Panc1 (cell line): ENCODE data around the gene MLH3. TPM values are rescaled to one million over a fixed set of nuclear protein-coding genes. Genes with fewer than 3 reads are reported as not detected.

Experiments
- ATAC-seq: fragments of 200-7000 bp; cut with Tn5 transposase; 2 replicates; pipeline ENCODE4 v1.9.1; 2020; ENCODE audit warnings: mild to moderate bottlenecking, moderate library complexity
- BruUV-seq: library from RNA; stranded (reverse); fragments of 400-500 nt; replicated peaks from 2 replicates; lab custom pipeline; 2021; lab: Mats Ljungman, UMichigan
- CTCF ChIA-PET: fragments of 300-600 bp; sonication (Branson Sonifier 250); formaldehyde crosslinking; loops from one replicate; lab custom pipeline; 2022; ENCODE audit warnings: antibody characterized with exemption; lab: Charles Lee
- POLR2A ChIA-PET: fragments of 300-600 bp; sonication (Branson Sonifier 250); formaldehyde crosslinking; loops from one replicate; lab custom pipeline; 2022; ENCODE audit warnings: antibody characterized with exemption; lab: Charles Lee
- DNase-seq: peaks from one replicate; pipeline ENCODE4 v3.0.0-alpha.2; 2010; ENCODE audit warnings: low read depth, low spot score
- H3K27ac ChIP-seq: 2 replicates; pipeline ENCODE4 v1.5.1; 2011; ENCODE audit warnings: mild to moderate bottlenecking, low read length, inconsistent platforms
- H3K27me3 ChIP-seq: fragments of 200-500 bp; sonication (Bioruptor generic); 2 replicates; pipeline ENCODE4 v1.6.0; 2014; ENCODE audit warnings: low read length, inconsistent platforms; ENCODE audit not compliant: control insufficient read depth, insufficient read depth
- H3K36me3 ChIP-seq: fragments of 200-500 bp; sonication (Bioruptor generic); 2 replicates; pipeline ENCODE4 v1.5.1; 2014; ENCODE audit warnings: inconsistent platforms, mild to moderate bottlenecking, low read length, moderate library complexity; ENCODE audit not compliant: control insufficient read depth, insufficient read depth
- H3K4me1 ChIP-seq: 2 replicates; pipeline ENCODE4 v1.5.1; 2011; ENCODE audit warnings: inconsistent platforms, mild to moderate bottlenecking, low read length, moderate library complexity; ENCODE audit not compliant: control insufficient read depth, insufficient read depth
- H3K4me3 ChIP-seq, 2 experiments: 2 replicates each; pipeline ENCODE4 v1.5.1; 2011 to 2012; ENCODE audit warnings: low read depth in 2 of 2, low read length in 2 of 2, mild to moderate bottlenecking in 2 of 2, inconsistent platforms in 1 of 2, moderate library complexity in 1 of 2
- H3K9me3 ChIP-seq: fragments of 200-500 bp; sonication (Bioruptor generic); 2 replicates; pipeline ENCODE4 v1.5.1; 2014; ENCODE audit warnings: low read depth, mild to moderate bottlenecking, inconsistent platforms, low read length, moderate library complexity; ENCODE audit not compliant: control insufficient read depth, insufficient read depth
- POLR2AphosphoS5 ChIP-seq: IDR thresholded peaks from 2 replicates; pipeline ENCODE4 v1.6.1; 2012; ENCODE audit warnings: mild to moderate bottlenecking, low read depth, low read length, moderate library complexity
- SIN3A ChIP-seq: IDR thresholded peaks from 2 replicates; pipeline ENCODE4 v1.6.1; 2012; ENCODE audit warnings: low read depth, mild to moderate bottlenecking, low read length, moderate library complexity, borderline replicate concordance; ENCODE audit not compliant: insufficient read depth
- TCF7L2 ChIP-seq: IDR thresholded peaks from 2 replicates; pipeline ENCODE4 v1.6.1; 2011; ENCODE audit warnings: mild to moderate bottlenecking, low read depth, low read length, inconsistent platforms
- in situ Hi-C: cut with HindIII; loops from 2 replicates; pipeline ENCODE4 v1.10.0; 2016; ENCODE audit warnings: low sequenced_read_pairs, low pct_unique_long_range_greater_than_20kb
- intact Hi-C: fragments of 100-400 bp; cut with micrococcal nuclease; formaldehyde crosslinking; loops from one replicate; pipeline ENCODE4 v1.10.0; 2022; ENCODE audit not compliant: unreplicated experiment
- total RNA-seq: library from RNA; stranded (reverse); gene quantifications from one replicate; pipeline ENCODE4 v1.2.1, GENCODE V29; 2021; ENCODE audit not compliant: unreplicated experiment
- TF ChIP-seq, protein P1 (sequence below), 2 experiments: IDR thresholded peaks; 2 replicates each; pipeline ENCODE4 v1.6.1; 2011 to 2012; ENCODE audit warnings: low read depth in 2 of 2, control low read depth in 1 of 2, low read length in 1 of 2, mild to moderate bottlenecking in 1 of 2, moderate library complexity in 1 of 2; ENCODE audit not compliant: insufficient read depth in 1 of 2
- TF ChIP-seq, protein P2 (sequence below): fragments of 450-650 bp; IDR thresholded peaks from 2 replicates; pipeline ENCODE4 v1.5.1; 2017; ENCODE audit warnings: mild to moderate bottlenecking

Gene MLH3
- total RNA-seq, 1 experiment from 2014 or later = 17.0 TPM

DNA sequence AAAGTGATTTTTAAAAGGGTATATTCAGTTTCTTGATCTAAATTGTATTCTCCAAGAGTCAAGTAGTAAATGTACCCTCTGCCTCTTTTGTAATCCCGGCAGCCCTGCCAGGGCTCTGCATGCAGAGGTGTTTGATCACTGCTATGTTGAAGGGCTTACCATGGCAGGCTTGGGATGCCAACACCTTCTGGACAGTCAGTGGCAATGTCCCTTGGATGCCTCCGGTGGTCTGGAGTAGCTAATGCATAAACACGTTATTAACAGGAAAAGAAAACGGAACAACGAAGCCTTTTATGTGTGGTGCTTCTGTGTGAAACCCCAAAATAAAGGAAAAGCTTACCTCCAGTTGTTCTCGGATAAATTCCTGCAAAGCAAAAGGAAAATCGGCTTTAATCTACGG, 28.6 kb downstream of the MLH3 start:
- no peaks in the 10 kb centered on the region for H3K9me3 ChIP-seq
- no peak for DNase-seq
- BruUV-seq = no TSS peak
- intact Hi-C loops (no loop called here), in situ Hi-C loops (no loop called here)
- no peak overlapping the region for H3K27ac ChIP-seq
- no peak overlapping the region for H3K4me3 ChIP-seq
- peak; percentile 77; the same call in 1 of the 2 replicates for ATAC-seq
- H3K4me1 ChIP-seq = no peaks in the 10 kb centered on the region
- CTCF ChIA-PET = interaction anchor here (0.5 to 0.7 kb wide), 2 partner anchors 288 to 728 kb away, joined by 3 to 5 read pairs; no protein-coding TSS in a partner anchor
- peaks cover 14% of the 10 kb centered on the region for H3K36me3 ChIP-seq
- TF ChIP-seq, protein P1, sequence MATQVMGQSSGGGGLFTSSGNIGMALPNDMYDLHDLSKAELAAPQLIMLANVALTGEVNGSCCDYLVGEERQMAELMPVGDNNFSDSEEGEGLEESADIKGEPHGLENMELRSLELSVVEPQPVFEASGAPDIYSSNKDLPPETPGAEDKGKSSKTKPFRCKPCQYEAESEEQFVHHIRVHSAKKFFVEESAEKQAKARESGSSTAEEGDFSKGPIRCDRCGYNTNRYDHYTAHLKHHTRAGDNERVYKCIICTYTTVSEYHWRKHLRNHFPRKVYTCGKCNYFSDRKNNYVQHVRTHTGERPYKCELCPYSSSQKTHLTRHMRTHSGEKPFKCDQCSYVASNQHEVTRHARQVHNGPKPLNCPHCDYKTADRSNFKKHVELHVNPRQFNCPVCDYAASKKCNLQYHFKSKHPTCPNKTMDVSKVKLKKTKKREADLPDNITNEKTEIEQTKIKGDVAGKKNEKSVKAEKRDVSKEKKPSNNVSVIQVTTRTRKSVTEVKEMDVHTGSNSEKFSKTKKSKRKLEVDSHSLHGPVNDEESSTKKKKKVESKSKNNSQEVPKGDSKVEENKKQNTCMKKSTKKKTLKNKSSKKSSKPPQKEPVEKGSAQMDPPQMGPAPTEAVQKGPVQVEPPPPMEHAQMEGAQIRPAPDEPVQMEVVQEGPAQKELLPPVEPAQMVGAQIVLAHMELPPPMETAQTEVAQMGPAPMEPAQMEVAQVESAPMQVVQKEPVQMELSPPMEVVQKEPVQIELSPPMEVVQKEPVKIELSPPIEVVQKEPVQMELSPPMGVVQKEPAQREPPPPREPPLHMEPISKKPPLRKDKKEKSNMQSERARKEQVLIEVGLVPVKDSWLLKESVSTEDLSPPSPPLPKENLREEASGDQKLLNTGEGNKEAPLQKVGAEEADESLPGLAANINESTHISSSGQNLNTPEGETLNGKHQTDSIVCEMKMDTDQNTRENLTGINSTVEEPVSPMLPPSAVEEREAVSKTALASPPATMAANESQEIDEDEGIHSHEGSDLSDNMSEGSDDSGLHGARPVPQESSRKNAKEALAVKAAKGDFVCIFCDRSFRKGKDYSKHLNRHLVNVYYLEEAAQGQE (IDR thresholded peaks at IDR 0.05; ENCODE audit: insufficient read depth in 1 of 2, low read depth in 2 of 2, low read length in 1 of 2) = no peak
- TF ChIP-seq, protein P2, sequence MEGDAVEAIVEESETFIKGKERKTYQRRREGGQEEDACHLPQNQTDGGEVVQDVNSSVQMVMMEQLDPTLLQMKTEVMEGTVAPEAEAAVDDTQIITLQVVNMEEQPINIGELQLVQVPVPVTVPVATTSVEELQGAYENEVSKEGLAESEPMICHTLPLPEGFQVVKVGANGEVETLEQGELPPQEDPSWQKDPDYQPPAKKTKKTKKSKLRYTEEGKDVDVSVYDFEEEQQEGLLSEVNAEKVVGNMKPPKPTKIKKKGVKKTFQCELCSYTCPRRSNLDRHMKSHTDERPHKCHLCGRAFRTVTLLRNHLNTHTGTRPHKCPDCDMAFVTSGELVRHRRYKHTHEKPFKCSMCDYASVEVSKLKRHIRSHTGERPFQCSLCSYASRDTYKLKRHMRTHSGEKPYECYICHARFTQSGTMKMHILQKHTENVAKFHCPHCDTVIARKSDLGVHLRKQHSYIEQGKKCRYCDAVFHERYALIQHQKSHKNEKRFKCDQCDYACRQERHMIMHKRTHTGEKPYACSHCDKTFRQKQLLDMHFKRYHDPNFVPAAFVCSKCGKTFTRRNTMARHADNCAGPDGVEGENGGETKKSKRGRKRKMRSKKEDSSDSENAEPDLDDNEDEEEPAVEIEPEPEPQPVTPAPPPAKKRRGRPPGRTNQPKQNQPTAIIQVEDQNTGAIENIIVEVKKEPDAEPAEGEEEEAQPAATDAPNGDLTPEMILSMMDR = peak; percentile 61
- no peaks in the 10 kb centered on the region for H3K27me3 ChIP-seq
- POLR2A ChIA-PET = no interaction called here

DNA sequence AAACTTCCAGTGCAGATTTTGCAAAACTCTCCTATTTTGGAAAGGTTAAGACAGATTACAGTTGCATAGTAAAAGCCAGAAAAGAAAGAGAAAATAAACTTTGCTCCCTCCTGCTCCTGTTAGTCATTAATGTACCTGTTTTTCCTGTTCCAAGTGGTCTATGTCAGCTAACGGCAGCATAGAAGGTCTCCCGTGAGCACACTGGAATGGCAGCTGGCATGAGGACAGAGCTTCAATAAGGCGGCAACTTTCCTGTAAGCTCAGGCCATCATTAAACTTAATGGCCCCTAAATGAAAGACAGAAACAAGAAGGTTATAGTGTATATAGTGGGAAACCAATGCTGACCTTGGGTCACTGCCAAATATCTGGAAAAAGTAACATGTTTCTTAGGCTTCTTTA, 32.6 kb downstream of the MLH3 start:
- Histone ChIP-seq H3K9me3 (no peaks in the 10 kb centered on the region), H3K27me3 (no peaks in the 10 kb centered on the region), H3K36me3 (peaks cover 22% of the 10 kb centered on the region), H3K27ac (no peak overlapping the region), H3K4me3 (no peak overlapping the region), H3K4me1 (no peaks in the 10 kb centered on the region)
- intact Hi-C loops = no loop called here
- ChIA-PET POLR2A (no interaction called here), CTCF (interaction anchor here (0.6 to 0.7 kb wide), 2 partner anchors 96 to 133 kb away, joined by 4 to 7 read pairs; partner anchors contain the start of gene RPS6KL1)
- no peak for DNase-seq
- BruUV-seq = no TSS peak
- no peak for TF ChIP-seq POLR2AphosphoS5
- TF ChIP-seq, protein P1 (IDR thresholded peaks at IDR 0.05; ENCODE audit: insufficient read depth in 1 of 2, low read depth in 2 of 2, low read length in 1 of 2) = no peak
- TF ChIP-seq, protein P2 = no peak
- TF ChIP-seq TCF7L2 = no peak
- TF ChIP-seq SIN3A = no peak
- ATAC-seq = no peak
- in situ Hi-C loops = no loop called here
